ENCODE results near the gene TTI1. TPM values are rescaled to one million over a fixed set of nuclear protein-coding genes. Genes with fewer than 3 reads are reported as not detected.

TTI1 gene
- total and polyA plus RNA-seq, 2 donors (not counting 1 experiment from before 2014, with no cell fraction given) = 13.9 to 33.9 TPM

DNA sequence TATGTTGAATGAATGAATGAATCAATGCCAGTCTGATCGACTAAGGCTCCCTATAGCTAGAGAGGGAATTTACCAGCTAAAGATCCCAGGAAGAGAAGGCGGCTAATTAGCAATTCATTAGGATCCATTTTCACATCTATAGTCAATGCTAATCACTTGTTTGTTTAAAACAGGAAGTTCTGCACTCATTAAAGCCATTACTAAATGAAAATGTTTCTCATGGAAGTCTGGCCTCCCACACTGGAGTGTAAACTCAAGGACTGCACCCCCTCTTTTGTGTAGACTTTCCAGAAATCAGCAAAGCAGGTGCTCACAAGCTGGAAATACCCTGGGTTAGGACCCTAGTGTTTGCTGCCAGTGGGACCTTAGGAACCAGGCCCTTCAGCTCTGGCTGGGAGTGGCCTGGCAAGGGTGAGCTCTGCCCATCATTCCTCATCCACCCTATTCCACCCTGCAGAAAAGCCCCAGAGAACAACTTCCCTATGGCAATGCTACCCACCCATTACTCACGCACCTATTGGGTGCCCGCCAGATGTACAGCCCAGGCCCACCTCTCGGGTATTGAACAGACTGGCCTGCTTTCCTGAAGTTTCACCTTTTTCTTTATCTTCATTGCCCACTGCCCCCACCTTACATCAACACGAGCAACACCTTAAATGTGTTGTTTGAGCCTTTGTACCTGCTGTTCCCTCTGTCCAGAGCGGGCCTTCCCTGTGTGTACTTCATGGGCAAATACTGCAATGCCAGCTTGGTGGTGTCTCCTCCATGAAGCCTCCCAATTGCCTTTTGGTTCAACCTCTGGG lies 60.8 kb downstream of the TTI1 start:
- Histone ChIP-seq H3K9ac (ENCODE audit: low read length) (no peak overlapping the region), H3K36me3 (replicated peaks in 1 of 2; ENCODE audit: control extremely low read depth in 1 of 2, control insufficient read depth in 1 of 2, extremely low read depth in 1 of 2, insufficient read depth in 2 of 2, low read length in 1 of 2) (no peaks in the 10 kb centered on the region), H3K27ac (ENCODE audit: low read length in 2 of 2) (no peak overlapping the region), H3K9me3 (ENCODE audit: control extremely low read depth in 1 of 3, control insufficient read depth in 2 of 3, insufficient read depth in 1 of 3, low read length in 2 of 3) (peaks cover 0 to 12% (median 6%) of the 10 kb centered on the region in 3 donors), H3K27me3 (replicated peaks in 1 of 4; ENCODE audit: control extremely low read depth in 1 of 4, control insufficient read depth in 3 of 4, insufficient read depth in 4 of 4, low read length in 3 of 4) (peaks cover 0 to 7% (median 0%) of the 10 kb centered on the region in 4 experiments), H3K4me2 (replicated peaks; ENCODE audit: low read depth, low read length, poor library complexity, severe bottlenecking) (no peak overlapping the region), H3K4me3 (ENCODE audit: control extremely low read depth in 1 of 5, extremely low read depth in 1 of 5, insufficient read depth in 1 of 5, low read depth in 2 of 5, low read length in 4 of 5) (no peak overlapping the region), H2AFZ (ENCODE audit: insufficient read depth, low read depth, low read length, poor library complexity, severe bottlenecking) (no peak overlapping the region), H3K79me2 (ENCODE audit: control insufficient read depth, insufficient read depth, low read length) (no peaks in the 10 kb centered on the region), H4K20me1 (ENCODE audit: control insufficient read depth, insufficient read depth, low read length, poor library complexity, severe bottlenecking) (no peaks in the 10 kb centered on the region), H3K4me1 (ENCODE audit: control insufficient read depth in 2 of 2, insufficient read depth in 2 of 2, low read length in 2 of 2) (peaks cover 0 to 4% of the 10 kb centered on the region in 2 donors)
- POLR2A ChIA-PET = no interaction called here
- intact Hi-C loops (cut with micrococcal nuclease) = no loop called here
- peaks cover 3% of the 10 kb centered on the region for H3K27me3 Mint-ChIP-seq
- TF ChIP-seq, protein P1, sequence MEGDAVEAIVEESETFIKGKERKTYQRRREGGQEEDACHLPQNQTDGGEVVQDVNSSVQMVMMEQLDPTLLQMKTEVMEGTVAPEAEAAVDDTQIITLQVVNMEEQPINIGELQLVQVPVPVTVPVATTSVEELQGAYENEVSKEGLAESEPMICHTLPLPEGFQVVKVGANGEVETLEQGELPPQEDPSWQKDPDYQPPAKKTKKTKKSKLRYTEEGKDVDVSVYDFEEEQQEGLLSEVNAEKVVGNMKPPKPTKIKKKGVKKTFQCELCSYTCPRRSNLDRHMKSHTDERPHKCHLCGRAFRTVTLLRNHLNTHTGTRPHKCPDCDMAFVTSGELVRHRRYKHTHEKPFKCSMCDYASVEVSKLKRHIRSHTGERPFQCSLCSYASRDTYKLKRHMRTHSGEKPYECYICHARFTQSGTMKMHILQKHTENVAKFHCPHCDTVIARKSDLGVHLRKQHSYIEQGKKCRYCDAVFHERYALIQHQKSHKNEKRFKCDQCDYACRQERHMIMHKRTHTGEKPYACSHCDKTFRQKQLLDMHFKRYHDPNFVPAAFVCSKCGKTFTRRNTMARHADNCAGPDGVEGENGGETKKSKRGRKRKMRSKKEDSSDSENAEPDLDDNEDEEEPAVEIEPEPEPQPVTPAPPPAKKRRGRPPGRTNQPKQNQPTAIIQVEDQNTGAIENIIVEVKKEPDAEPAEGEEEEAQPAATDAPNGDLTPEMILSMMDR (IDR thresholded peaks at IDR 0.05) = no peak
- TF ChIP-seq EZH2 (IDR thresholded peaks at IDR 0.05; ENCODE audit: borderline replicate concordance, insufficient read depth, low read depth, low read length, poor library complexity, severe bottlenecking) = no peak
- peaks cover 8% of the 10 kb centered on the region for H3K4me1 Mint-ChIP-seq
- DNase-seq = no peak
- WGBS (ENCODE audit: insufficient coverage) = 91% methylated on average over 4 of the region's 7 CpGs
- CTCF ChIA-PET = no interaction called here
- ATAC-seq (ENCODE audit: low read depth) = no peak
- no peak overlapping the region for H3K27ac Mint-ChIP-seq
- H3K4me3 Mint-ChIP-seq = no peak overlapping the region
- no peaks in the 10 kb centered on the region for H3K9me3 Mint-ChIP-seq (ENCODE audit: insufficient read depth)

GRCh38 chr20:37971561-37972127 lies 61.6 kb downstream of the TTI1 start:
- no peak overlapping the region for H2AFZ ChIP-seq (ENCODE audit: insufficient read depth, low read depth, low read length, poor library complexity, severe bottlenecking)
- ChIA-PET CTCF (no interaction called here), POLR2A (no interaction called here)
- H3K9me3 ChIP-seq (ENCODE audit: control extremely low read depth in 1 of 3, control insufficient read depth in 2 of 3, insufficient read depth in 1 of 3, low read length in 2 of 3) = peaks cover 0 to 12% (median 6%) of the 10 kb centered on the region in 3 donors
- no peak overlapping the region for H3K27ac ChIP-seq (ENCODE audit: low read length in 2 of 2)
- peaks cover 0 to under 1% of the 10 kb centered on the region in 2 donors for H3K4me1 ChIP-seq (ENCODE audit: control insufficient read depth in 2 of 2, insufficient read depth in 2 of 2, low read length in 2 of 2)
- peaks cover 0 to 7% (median 0%) of the 10 kb centered on the region in 4 experiments for H3K27me3 ChIP-seq (replicated peaks in 1 of 4; ENCODE audit: control extremely low read depth in 1 of 4, control insufficient read depth in 3 of 4, insufficient read depth in 4 of 4, low read length in 3 of 4)
- H3K9me3 Mint-ChIP-seq (ENCODE audit: insufficient read depth) = peaks cover 1% of the 10 kb centered on the region
- ATAC-seq (ENCODE audit: low read depth) (no peak), DNase-seq (no peak)
- no peaks in the 10 kb centered on the region for H4K20me1 ChIP-seq (ENCODE audit: control insufficient read depth, insufficient read depth, low read length, poor library complexity, severe bottlenecking)
- H3K36me3 ChIP-seq (replicated peaks in 1 of 2; ENCODE audit: control extremely low read depth in 1 of 2, control insufficient read depth in 1 of 2, extremely low read depth in 1 of 2, insufficient read depth in 2 of 2, low read length in 1 of 2) = no peaks in the 10 kb centered on the region
- H3K9ac ChIP-seq (ENCODE audit: low read length) = no peak overlapping the region
- WGBS (ENCODE audit: insufficient coverage) = 100% methylated on average over 5 of the region's 5 CpGs
- H3K79me2 ChIP-seq (ENCODE audit: control insufficient read depth, insufficient read depth, low read length) = no peaks in the 10 kb centered on the region
- no peak overlapping the region for H3K4me3 Mint-ChIP-seq
- no peak overlapping the region for H3K27ac Mint-ChIP-seq
- H3K27me3 Mint-ChIP-seq = peaks cover 10% of the 10 kb centered on the region
- no peak overlapping the region for H3K4me2 ChIP-seq (replicated peaks; ENCODE audit: low read depth, low read length, poor library complexity, severe bottlenecking)
- no peak for TF ChIP-seq EZH2 (IDR thresholded peaks at IDR 0.05; ENCODE audit: borderline replicate concordance, insufficient read depth, low read depth, low read length, poor library complexity, severe bottlenecking)
- TF ChIP-seq, protein P1 (IDR thresholded peaks at IDR 0.05) = no peak
- intact Hi-C loops (cut with micrococcal nuclease) = no loop called here
- H3K4me1 Mint-ChIP-seq = peaks cover 4% of the 10 kb centered on the region
- H3K4me3 ChIP-seq (ENCODE audit: control extremely low read depth in 1 of 5, extremely low read depth in 1 of 5, insufficient read depth in 1 of 5, low read depth in 2 of 5, low read length in 4 of 5) = no peak overlapping the region

Data from B cell (primary cell).